HEK293T (cell line): ENCODE results near the gene TRAM2.

Experiments used
- ARNT ChIP-seq: fragments of 450-650 bp; IDR thresholded peaks from 2 replicates; pipeline ENCODE4 v1.6.1; 2017; ENCODE audit warnings: mild to moderate bottlenecking
- BHLHE40 ChIP-seq: fragments of 450-650 bp; IDR thresholded peaks from 2 replicates; pipeline ENCODE4 v1.6.1; 2016; ENCODE audit warnings: mild to moderate bottlenecking, moderate library complexity, borderline replicate concordance
- ELF4 ChIP-seq: fragments of 450-650 bp; IDR thresholded peaks from 2 replicates; pipeline ENCODE4 v1.6.1; 2017; ENCODE audit warnings: antibody characterized with exemption
- FOXA1 ChIP-seq: fragments of 450-650 bp; IDR thresholded peaks from 2 replicates; pipeline ENCODE4 v1.6.1; 2016; ENCODE audit warnings: mild to moderate bottlenecking
- FOXM1 ChIP-seq: fragments of 450-650 bp; IDR thresholded peaks from 2 replicates; pipeline ENCODE4 v1.6.1; 2017; ENCODE audit warnings: mild to moderate bottlenecking, borderline replicate concordance
- HDGF ChIP-seq: fragments of 450-650 bp; IDR thresholded peaks from 2 replicates; pipeline ENCODE4 v1.6.1; 2017; ENCODE audit warnings: antibody characterized with exemption, borderline replicate concordance
- L3MBTL2 ChIP-seq: fragments of 450-650 bp; conservative IDR thresholded peaks from 2 replicates; pipeline ENCODE4 v1.6.1; 2016; ENCODE audit warnings: mild to moderate bottlenecking
- LEF1 ChIP-seq: fragments of 450-650 bp; IDR thresholded peaks from 2 replicates; pipeline ENCODE4 v1.6.1; 2017; ENCODE audit warnings: mild to moderate bottlenecking, borderline replicate concordance
- NFRKB ChIP-seq: fragments of 450-650 bp; IDR thresholded peaks from 2 replicates; pipeline ENCODE4 v1.6.1; 2016; ENCODE audit warnings: mild to moderate bottlenecking, moderate library complexity
- PKNOX1 ChIP-seq: fragments of 450-650 bp; IDR thresholded peaks from 2 replicates; pipeline ENCODE4 v1.6.1; 2016
- SP1 ChIP-seq: fragments of 450-650 bp; IDR thresholded peaks from 2 replicates; pipeline ENCODE4 v1.6.1; 2017
- SUZ12 ChIP-seq: fragments of 450-650 bp; IDR thresholded peaks from 2 replicates; pipeline ENCODE4 v1.6.1; 2016; ENCODE audit warnings: mild to moderate bottlenecking
- TARDBP ChIP-seq: fragments of 450-650 bp; IDR thresholded peaks from 2 replicates; pipeline ENCODE4 v1.6.1; 2016
- ZNF384 ChIP-seq: fragments of 450-650 bp; IDR thresholded peaks from 2 replicates; pipeline ENCODE4 v1.6.1; 2016

GRCh38 chr6:52564856-52565255, 12.0 kb downstream of the TRAM2 start:
- no peak for TF ChIP-seq LEF1
- no peak for TF ChIP-seq TARDBP
- TF ChIP-seq ELF4, result no peak
- TF ChIP-seq PKNOX1, result no peak
- TF ChIP-seq FOXA1, result no peak
- no peak for TF ChIP-seq FOXM1
- no peak for TF ChIP-seq ARNT
- no peak for TF ChIP-seq SUZ12
- no peak for TF ChIP-seq L3MBTL2
- no peak for TF ChIP-seq ZNF384
- TF ChIP-seq SP1, result no peak
- TF ChIP-seq NFRKB, result no peak
- no peak for TF ChIP-seq HDGF
- no peak for TF ChIP-seq BHLHE40
